Right renal pelvis (tissue), 4 donors: ENCODE measurements around the gene TMEM132E. TPM values are rescaled to one million over a fixed set of nuclear protein-coding genes. Genes with fewer than 3 reads are reported as not detected.

Experiments
- DNase-seq, 4 donors: peaks; one replicate each; pipeline ENCODE4 v3.0.0-alpha.2; 2013; ENCODE audit warnings: low read depth in 4 of 4, low spot score in 3 of 4, missing footprints in 1 of 4
- polyA plus RNA-seq, 4 donors: library from polyadenylated mRNA; unstranded; fragments of 120-200 nt; gene quantifications; one replicate each; pipeline ENCODE4 v1.2.1, GENCODE V29; 2013; ENCODE audit not compliant: insufficient read length in 4 of 4

TMEM132E gene
- polyA plus RNA-seq, 4 donors, result 2.3 to 4.0 (median 3.4) TPM

GRCh38 chr17:34683390-34683789 lies 104.0 kb downstream of the TMEM132E start:
- no peak for DNase-seq

Other genes with a start within 250 kb of the TMEM132E start
- gene CCL13, start 223.1 kb upstream of the TMEM132E start, polyA plus RNA-seq, result under 1 TPM in 1 of 4 donors, not detected in 3; 0.17 TPM
- not detected for gene CCL1, start 216.3 kb upstream of the TMEM132E start, polyA plus RNA-seq